Inflammatory macrophage (primary cell): ENCODE measurements around the gene IRF7.
"Not testable (repeated sequence)": the region's sequence is repeated elsewhere in the genome, so short reads cannot be mapped to it uniquely, and the experiment has no call there.

Experiments used
- DNase-seq, 2 donors: peaks; one replicate each; pipeline ENCODE4 v3.0.0-alpha.2; 2020 to 2022

Gene IRF7

DNA sequence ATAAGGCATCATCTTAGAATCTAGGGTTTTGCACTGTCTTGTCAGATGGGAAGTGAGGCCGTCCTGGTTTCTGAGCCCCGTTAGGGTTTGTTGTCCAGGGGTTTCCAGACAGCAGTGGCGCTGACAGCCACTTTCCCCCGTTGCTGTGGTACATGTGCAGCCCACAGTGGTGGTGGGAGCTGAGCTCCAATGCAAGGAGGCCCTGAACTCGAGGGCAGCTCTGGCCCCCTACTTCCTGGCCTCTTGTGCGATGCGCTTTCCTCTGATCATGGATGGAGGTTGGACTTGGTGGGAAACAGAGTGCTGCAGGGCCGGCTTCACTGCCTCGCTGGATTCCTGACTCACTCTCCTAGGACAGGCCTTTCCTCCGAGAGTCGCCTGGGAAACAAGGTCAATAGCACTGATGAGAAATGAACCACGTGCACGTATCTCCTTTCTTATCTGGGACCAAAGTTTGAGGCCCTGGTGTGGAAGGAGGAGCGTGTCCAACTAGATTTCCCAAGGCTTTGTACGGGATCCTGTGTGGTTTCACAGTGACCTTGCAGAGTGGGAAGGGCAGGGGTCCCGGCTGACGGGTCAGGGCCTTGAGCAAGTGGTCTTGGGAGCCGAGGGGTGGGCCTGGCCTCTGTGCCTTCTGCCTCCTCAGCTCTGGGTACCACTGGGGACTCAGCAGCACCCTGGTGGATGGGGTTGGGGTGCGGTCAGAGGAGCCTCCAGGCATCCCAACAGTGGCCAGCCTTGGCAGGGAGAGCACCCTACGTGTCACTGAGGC, 35.7 kb downstream of the IRF7 start:
- DNase-seq, result no peak

DNA sequence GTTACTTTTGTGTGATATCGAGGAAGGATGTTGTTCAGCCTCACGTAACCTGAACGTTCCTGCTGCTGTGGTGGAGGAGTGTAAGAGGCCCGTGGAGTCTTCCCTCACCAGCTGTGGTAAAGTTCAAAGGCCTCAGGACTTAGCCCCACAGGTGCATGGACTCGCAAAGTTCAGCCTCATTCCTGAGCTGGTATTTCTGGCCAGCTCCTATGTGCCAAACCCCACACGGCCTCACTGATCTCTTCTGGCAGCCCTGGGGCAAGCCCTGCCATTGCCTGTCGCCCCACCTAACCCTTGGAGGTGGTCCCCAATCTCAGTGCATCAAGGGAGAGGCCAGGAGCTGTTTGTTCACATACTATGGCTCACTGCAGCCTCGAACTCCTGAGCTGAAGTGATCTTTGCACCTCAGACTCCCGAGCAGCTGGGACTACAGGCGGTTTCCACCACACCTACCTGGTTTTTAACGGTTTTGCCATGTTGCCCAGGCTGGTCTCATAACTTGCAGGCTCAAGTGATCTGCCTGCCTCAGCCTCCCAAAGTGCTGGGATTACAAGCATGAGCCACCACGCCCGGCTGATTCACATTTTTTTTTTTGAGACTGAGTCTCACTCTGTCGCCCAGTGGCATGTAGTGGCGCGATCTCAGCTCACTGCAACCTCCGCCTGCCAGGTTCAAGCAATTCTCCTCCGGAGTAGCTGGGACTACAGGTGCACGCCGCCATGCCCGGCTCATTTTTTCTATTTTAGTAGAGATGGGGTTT, 37.3 kb downstream of the IRF7 start:
- no peak for DNase-seq

DNA sequence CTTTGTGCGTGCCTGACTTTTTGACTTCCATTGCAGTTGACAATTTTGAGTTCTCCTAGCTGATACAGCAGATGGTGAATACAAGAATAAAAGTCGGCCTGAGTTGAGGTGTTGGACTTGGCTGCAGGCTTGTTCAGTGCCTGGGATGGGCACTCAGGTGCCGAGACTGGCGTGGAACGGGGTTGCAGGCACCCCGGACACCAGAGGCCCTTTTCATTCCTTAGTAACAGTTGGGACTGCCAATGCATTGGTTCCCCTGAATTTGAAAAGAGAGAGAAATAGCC, 38.2 kb downstream of the IRF7 start:
- DNase-seq, result no peak

DNA sequence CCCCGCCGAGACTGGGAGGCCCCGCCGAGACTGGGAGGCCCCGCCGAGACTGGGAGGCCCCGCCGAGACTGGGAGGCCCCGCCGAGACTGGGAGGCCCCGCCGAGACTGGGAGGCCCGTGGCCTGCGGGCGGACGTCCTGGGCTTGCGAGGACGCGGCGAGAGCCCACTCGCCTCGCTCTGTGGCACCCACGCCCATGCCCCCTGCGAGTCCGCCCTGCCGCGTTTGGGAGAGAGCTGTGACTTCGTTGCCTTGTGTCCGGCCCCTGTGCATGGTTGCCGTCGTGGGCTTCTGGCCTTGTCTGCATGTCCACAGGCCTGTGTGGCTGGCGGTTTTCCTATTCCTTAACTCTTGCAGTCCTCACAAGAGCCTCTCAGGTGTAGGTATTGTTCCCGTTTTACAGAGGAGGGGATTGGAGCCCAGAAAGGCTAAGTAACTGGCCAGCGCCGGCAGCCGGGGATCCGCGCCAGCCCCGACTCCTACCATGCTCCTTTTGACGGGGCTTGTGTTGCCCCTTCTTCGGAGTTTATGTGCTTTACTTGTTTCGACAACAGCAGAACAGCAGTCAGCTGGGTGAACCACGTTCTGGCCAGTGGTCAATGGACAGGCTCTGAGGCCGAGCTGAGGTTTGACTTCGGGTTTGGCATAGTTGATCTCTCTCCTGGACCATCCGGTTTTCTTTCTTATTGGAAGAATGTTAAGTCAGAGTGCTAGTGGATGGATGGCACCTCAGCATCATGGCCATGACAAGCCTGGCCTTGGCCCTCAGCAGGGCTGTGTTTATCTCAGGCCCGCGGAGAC, 38.7 kb downstream of the IRF7 start:
- DNase-seq, result peak in 1 of 2 donors; percentile 6

DNA sequence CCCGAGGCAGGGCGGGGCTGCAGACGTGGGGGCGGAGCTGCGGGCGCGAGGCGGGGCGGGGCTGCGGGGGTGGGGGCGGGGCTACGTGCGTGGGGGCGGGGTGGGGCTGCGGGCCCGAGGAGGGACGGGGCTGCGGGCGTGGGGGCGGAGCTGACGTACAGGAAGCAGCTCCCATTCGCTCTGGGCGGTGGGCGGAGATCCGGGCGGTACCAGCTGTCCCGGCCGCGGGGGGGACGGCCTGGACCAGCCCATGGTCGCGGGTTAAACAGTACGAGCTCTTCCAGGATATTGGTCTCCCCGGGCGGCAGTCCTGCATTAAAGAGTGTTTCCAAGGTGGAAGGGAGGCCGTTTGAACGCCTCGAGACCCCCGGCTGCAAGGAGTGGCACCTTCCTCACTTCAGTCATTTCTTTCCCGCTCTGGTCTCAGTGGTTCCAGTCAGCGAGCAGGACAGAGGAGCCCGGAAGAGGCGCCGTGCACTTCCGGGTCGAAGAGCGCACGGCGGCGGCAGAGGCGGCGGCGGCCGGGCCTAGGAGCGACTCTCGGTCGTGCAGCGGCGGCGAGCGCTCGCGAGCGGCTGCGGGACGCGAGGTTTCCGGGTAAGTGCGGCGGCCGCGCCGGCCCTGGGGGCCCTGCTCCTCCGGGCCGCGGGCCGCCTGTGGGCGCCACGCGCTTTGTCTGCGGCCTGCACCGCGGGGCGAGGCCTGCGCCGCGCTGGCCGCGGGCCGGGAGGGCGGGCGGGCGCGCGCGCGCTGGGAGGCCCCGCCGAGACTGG, 39.6 kb downstream of the IRF7 start, which contains the start of gene PHRF1:
PHRF1 (plus strand) TSS at position 475 of the 773 bp plus-strand sequence. CDS start 5,043 bp downstream, outside the sequence.
- DNase-seq, result peak; percentile 88 to 96

DNA sequence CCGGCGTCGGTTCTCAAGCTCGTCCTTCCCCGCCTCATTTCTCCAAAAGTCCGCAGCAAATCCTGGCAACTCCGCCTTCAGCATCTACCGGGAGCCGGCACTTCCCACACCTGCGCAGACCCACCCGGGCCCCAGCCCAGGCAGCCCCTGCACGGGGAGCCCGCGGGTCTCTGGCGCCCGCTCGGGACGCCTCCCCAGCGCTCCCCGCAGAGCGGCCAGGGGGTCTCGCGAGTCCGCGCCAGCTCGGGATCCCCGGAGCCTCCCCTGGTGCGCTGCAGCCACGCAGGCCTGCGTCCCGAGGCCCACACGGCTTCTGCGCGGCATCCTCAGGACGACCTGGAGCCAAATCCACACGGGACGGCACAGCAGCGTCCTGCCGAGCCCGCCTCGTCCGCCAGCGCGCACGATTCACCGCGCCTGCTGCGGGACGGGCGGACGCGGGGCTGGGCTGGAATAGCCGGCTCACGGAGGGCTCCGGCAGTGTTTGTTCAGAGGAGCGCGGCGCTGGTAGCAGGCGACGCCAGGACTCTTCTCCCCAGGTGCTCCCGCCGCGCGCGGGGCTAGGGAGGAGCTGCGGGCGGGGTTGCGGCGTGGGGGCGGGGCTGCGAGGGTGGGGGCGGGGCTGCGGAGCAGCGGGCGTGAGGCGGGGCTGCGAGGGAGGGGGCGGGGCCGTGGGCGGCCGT, 40.3 kb downstream of the IRF7 start:
- DNase-seq, result peak in 1 of 2 donors; percentile 9

DNA sequence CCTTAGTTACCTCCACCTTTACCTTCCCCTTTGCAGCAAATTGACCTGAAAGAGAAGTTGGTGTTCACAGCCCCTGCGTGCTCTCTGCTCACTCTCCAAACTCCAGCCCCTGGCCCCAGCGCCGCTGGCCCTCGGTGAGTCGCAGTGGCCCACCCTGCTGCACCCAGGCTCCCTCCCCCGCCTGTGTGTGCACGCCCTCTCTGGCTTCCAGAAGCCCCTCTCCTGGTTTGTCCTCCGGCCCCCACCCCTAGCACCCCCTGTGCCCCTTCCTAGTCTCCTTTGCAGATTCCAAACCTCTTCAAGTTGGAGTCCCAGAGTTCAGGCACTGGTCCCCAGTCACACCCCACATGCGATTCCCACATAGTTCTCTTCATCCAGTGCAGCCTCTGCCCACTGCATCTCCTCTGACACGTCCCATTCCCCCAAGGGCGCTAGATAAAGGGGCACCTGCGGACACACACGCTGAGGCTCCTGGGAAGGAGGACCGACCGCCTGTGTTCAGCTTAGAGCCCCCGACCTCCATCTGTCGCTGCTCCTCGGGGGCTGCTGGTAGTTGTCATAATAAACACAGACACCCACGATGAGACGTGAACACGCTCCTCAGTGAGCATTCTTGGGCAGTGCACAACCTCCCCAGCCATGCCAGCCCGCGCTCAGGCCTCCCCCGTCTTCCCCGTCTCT, 41.0 kb downstream of the IRF7 start:
- no peak for DNase-seq

DNA sequence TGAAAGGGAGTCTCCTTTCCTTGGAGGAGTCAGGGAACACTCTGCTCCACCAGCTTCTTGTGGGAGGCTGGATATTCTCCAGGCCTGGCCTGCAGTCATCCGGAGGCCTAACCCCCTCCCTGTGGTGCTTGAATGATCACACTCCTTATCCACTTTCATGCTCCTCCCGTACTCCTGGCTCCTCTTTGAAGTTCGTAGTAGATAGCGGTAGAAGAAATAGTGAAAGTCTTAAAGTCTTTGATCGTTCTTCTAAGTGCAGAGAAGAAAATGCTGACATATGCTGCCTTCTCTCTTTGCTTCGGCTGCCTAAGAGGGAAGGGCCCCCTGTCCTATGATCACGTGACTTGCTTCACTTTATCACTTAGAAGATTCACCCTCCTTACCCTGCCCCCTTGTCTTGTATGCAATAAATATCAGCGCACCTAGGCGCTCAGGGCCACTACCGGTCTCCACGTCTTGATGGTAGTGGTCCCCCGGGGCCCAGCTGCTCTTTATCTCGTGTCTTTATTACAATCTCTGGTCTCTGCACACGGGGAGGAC, 41.6 kb downstream of the IRF7 start:
- DNase-seq, result not testable (repeated sequence)

DNA sequence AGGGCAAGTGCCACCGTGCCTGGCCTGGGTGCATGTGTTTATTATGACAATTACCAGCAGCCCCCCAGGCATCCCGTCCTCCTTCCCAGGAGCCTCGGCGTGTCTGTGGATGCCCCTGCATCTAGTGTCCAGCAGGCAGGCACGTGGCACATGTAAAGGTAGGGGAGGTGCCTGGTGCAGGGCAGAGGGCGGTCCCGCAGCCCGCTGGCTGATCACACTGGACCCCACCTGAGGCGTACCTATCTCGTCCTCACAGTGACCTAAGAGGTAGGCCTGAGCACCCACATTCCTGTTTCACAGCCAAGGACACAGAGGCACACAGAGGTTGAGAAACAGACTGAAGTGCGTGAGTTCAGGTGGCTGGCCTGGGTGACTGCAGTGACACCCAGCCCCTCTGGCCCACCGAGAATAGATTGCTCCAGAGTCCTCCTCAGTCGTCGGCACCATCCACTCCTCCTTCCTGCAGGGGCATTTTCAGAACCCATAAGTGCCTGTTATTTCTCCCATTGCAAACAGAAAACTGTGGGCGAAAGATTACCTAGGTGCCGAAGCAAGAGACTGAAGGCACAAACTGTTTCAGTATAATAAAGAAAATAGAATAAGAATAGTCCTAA, 42.5 kb downstream of the IRF7 start:
- no peak for DNase-seq

DNA sequence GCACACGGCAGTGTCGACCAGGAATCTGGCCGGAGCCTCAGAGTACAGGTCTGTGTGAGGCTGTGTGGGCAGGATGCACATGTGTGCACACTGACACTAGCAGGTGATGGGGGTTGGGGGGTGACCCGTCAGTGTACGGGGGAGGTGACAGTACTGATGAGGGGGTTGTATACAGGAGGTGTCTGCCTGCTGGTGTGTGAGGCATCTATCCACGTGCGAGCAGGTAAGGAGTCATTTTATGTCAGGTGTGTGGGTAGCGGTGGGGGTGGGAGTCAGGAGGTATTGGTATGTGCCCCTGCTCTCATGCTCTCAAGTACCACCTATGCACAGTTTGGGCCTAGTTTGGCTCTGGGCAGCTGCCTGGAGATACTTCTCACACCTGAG, 44.0 kb downstream of the IRF7 start:
- DNase-seq, result no peak

DNA sequence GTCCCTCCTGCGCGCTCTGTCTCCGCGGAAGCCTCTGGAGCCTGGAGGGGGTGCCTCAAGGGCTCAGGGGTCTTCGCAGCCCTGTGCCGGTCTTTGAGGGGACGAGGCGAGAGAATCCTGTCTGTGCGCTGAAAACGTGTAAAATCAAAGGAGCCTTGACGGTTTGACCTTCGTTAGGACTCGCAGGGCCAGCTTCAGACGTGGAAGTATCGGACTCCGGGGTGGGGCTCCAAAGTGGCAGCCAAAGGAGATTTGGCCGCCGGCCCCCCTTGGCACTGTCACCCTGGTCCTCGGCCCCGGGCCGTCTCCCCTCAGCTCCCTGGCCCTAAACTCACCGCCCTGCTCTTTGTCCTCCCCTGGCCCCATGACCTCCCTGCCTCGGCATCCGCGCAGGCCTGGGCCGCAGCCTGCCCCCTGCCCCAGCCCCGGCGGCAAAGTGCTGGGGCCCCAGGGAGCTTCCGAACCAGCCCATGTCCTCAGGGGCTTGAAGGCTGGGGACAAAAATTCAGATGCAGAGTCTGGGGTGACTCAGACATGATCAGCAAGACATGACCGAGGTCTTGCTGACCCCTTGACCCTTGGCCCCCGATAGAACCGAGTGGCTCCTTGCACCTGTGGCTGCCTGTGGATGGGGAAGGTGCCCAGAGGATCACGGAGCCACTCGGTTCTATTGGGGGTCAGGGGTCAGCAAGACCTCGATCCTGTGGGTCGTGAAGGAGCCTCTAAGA, 46.4 kb downstream of the IRF7 start:
- DNase-seq, result no peak

DNA sequence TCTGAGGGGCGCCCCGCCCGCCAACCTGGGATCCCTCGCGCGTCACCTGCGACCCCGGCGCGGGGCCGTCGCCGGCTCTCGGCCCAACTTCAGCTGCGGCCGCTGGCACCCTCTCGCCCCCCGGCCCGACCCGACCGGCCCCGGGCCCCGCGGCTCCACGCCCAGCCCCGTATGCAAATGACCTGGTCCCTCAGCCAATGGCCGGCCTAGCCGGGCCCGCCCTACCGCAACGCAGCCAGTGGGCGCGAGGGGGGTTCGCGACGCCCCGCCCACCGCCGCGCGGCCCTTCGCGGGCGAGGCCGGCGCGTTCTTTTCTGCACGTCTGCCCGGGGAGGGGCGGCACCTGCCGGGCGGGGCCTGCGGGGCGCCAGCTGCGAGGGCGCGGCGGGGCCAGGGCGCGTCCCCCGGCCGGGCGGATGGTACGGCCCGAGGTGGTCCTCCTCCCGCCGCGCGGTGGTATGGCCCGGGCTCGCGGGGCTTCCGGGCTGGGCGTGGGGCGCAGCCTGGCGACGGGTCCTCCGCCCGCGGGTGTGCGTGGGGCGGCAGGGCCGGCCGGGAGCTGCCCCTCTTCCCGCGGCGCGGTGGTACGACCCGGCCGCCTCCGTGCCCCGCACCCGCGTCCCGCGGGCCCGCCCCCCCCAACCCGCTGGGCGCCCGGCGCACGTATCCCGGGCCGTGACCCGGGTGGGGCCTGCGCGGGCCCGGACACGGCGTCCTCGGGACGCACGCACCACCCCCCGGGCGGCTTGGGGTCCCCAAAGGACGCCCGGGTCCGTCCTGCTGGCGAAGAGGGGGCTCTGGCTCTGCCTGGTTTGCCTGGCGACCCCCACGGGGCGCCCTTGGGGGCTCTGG, 47.2 kb downstream of the IRF7 start:
- DNase-seq, result peak; percentile 87 to 94

DNA sequence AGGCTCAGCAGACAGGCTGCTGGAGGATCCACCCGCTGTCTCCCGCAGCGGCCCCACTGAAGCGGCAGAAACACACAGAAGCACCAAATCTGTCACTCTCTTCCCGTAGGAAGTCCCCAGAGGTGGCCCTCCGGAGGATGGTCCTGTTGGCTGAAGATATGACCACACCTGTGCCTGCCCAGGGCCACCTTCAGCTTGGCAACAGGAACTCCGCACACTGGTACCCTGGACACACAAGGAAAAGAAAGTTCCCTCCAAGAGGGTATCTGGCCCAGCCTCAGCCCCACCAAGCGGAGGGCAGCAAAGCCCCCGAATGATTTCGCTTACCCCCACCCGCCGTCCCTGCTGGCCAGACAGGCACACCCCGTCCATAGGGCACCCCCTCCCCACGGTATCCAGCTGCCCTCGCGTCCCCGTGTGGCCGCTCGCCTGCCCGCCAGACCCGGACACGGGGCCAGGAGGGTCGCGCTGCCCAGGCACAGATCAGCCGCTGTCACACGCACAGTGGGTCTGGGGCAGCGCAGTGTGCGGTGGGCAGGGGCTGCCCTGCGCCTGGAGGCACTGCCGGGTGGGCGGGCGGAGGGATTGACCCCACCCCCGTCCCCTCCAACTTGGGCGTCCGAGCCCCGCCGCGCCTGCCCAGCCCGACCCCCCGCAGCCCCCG, 48.0 kb downstream of the IRF7 start:
- no peak for DNase-seq

DNA sequence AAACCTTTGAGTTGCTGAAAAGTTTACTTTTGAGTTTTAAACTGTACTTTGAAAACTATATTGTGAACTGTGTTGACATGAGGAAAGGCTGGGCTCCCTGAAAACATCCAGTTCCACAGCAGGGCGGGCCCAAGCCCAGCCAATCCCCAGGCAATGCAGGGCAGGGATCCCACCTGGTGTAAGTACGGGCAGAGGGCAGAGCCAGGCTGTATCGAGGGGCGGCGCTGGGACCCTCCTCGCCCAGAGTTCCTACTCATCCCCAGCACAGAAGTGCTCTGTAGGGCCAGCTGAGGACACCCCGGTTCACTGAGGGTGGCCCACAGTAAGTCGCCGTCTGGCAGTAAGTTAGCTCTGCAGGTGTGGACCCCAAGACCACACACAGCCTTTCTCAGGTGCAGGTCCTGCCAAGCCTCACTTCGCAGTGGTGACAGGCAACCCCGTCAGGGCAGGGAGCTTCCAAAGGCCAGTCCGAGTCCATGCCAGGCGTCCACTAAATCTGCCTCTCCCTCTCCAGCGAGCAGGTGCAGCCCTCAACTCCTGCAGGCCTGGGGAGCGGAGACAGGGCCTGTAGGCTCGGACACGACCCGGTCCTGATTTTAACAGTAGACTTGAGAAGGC, 48.6 kb downstream of the IRF7 start:
- no peak for DNase-seq

DNA sequence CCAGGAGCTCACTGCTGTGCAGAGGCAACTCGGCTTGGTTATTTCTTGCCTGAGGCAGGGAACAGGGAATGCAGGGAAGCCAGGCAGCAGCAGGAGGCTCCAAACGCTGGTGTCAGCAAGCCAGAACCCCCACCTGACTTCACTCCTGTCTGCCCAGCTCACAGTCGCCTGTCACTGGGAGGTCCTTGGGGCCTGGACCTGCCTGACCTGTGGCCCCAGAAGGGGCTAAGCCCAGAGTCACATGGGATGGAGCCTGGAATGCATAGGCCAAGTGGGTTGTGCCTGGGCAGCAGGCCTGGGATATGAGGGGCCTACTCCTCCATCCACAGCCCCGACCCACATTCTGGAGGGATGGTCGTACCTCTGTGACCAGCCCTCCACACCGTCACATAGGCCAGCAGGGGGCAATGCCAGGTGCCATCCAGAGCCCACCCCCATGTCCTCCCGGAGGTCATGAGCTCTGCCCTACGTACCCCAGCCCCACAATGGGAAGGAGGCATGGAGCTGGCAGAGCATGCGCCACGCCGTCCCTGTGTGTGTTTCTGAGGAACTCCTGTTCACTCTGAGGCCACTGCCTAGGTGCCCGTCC, 49.7 kb downstream of the IRF7 start:
- no peak for DNase-seq

DNA sequence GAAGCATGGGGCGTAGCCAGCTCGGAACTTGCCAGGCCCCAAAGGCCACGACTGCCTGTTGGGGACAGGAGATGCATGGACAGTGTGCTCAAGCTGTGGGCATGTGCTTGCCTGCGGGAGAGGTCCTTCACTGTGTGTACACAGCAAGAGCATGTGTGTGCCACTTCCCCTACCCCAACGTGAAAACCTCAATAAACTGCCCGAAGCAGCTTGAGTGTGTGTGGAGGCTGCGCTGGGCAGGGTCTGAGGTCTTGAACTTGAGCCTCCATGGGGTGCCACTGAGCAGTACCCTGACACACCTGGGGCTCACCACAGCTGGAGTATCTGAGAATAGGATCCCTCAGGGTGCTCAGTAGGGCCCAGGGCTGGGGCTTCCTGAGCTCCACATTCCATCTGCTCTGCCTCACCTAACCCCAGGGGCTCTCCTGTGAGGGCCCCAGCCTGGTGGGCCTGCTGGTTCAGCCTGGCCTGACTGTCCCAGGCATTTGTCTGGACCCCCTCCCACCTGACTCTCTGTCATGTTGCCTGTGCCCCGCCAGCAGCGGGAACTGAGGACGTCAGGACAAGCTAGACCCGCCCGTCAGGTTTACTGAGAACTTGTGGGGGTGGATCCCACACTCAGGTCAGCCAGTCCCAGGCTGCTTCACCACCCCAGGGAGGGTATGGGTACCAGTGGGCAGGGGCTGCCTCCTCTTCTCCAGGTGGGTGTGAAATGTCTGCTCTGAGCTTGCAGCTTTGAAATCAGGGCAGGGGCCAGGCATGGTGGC, 51.8 kb downstream of the IRF7 start:
- DNase-seq, result no peak
